Stimulated activated CD8-positive, alpha-beta memory T cell treated with anti-CD3 and anti-CD28 coated beads, Interleukin-12 subunit alpha, Interleukin-12 subunit beta, amount 100 ng/mL, for 24 hours (primary cell): Measurements from ENCODE around the gene MAGI1.

Experiments used
- DNase-seq: peaks from one replicate; pipeline ENCODE4 v3.0.0-alpha.2; 2020; ENCODE audit errors: extremely low read depth

MAGI1 gene

GRCh38 chr3:65485826-65486469, 552.8 kb downstream of the MAGI1 start:
- no peak for DNase-seq

GRCh38 chr3:65484964-65485363, 553.8 kb downstream of the MAGI1 start:
- DNase-seq = no peak

GRCh38 chr3:65483480-65483879, 555.2 kb downstream of the MAGI1 start:
- DNase-seq = no peak

GRCh38 chr3:65483011-65483410, 555.7 kb downstream of the MAGI1 start:
- DNase-seq = no peak

GRCh38 chr3:65481085-65481484, 557.6 kb downstream of the MAGI1 start:
- no peak for DNase-seq

GRCh38 chr3:65479990-65480389, 558.7 kb downstream of the MAGI1 start:
- DNase-seq = no peak

GRCh38 chr3:65478551-65479500, 559.9 kb downstream of the MAGI1 start:
- DNase-seq = no peak

- DNase-seq = no peak
Observed at GRCh38 chr3:65473736-65474135, 565.0 kb downstream of the MAGI1 start.

GRCh38 chr3:65472501-65472900, 566.2 kb downstream of the MAGI1 start:
- no peak for DNase-seq

GRCh38 chr3:65466300-65466988, 572.3 kb downstream of the MAGI1 start:
- no peak for DNase-seq

- no peak for DNase-seq
Observed at GRCh38 chr3:65449841-65450428, 588.8 kb downstream of the MAGI1 start.

- DNase-seq = no peak
Observed at GRCh38 chr3:65448120-65448519, 590.6 kb downstream of the MAGI1 start.

GRCh38 chr3:65445573-65446169, 593.0 kb downstream of the MAGI1 start:
- no peak for DNase-seq

- DNase-seq = no peak
Observed at GRCh38 chr3:65444447-65444815, 594.3 kb downstream of the MAGI1 start.

GRCh38 chr3:65443739-65444446, 594.8 kb downstream of the MAGI1 start:
- no peak for DNase-seq

- DNase-seq = no peak
Observed at GRCh38 chr3:65439641-65440284, 599.0 kb downstream of the MAGI1 start.

GRCh38 chr3:65438612-65439011, 600.1 kb downstream of the MAGI1 start:
- no peak for DNase-seq

- no peak for DNase-seq
Observed at GRCh38 chr3:65438096-65438495, 600.6 kb downstream of the MAGI1 start.

- DNase-seq = no peak
Observed at GRCh38 chr3:65436580-65436979, 602.1 kb downstream of the MAGI1 start.

GRCh38 chr3:65433480-65433879, 605.2 kb downstream of the MAGI1 start:
- DNase-seq = no peak
